Vein endothelial cell (primary cell): ENCODE data around the gene GSTM4. TPM values are rescaled to one million over a fixed set of nuclear protein-coding genes. Genes with fewer than 3 reads are reported as not detected.

Experiments used
- total RNA-seq: library from RNA; depleted of rRNA; stranded (reverse); fragments of >200 nt; gene quantifications from 2 replicates; pipeline ENCODE4 v1.2.3, GENCODE V29; 2012

The GSTM4 gene
- total RNA-seq: 2.1 and 3.3 TPM in 2 replicates

GRCh38 chr1:109655615-109656519 is at the start of gene GSTM4:
Gene GSTM4, plus strand, starts transcription at chr1:109656099. Its CDS starts 291 bp downstream, at chr1:109656390.

GRCh38 chr1:109619576-109620400 is 36.1 kb upstream of the GSTM4 start, which contains the start of the genes AMPD2 and GNAT2:
Gene AMPD2, plus strand, starts transcription at chr1:109619837. Its CDS starts 1,339 bp downstream, at chr1:109621176.
Gene GNAT2, minus strand, starts transcription at chr1:109619616. Its CDS starts 6,746 bp downstream, at chr1:109612870.

GRCh38 chr1:109667452-109668122 is 11.7 kb downstream of the GSTM4 start, which contains the start of gene GSTM2:
Gene GSTM2, plus strand, starts transcription at chr1:109668057. Its CDS starts 59 bp downstream, at chr1:109668116.

GRCh38 chr1:109687641-109688499 is 32.0 kb downstream of the GSTM4 start, which contains the start of gene GSTM1:
Gene GSTM1, plus strand, starts transcription at chr1:109687817. Its CDS starts 57 bp downstream, at chr1:109687874.

Other genes starting within 250 kb of the GSTM4 start
- gene PSMA5, start 229.7 kb upstream of the GSTM4 start, total RNA-seq: 53.9 and 82.5 TPM in 2 replicates
- under 0.01 TPM in 1 of 2 replicates, not detected in the other for gene SYPL2, start 189.6 kb upstream of the GSTM4 start, total RNA-seq
- 2.0 and 3.3 TPM in 2 replicates for gene ATXN7L2, start 172.2 kb upstream of the GSTM4 start, total RNA-seq
- 6.5 and 7.8 TPM in 2 replicates for gene CYB561D1, start 162.0 kb upstream of the GSTM4 start, total RNA-seq
- 0.38 and 0.65 TPM in 2 replicates for gene AMIGO1, start 146.4 kb upstream of the GSTM4 start, total RNA-seq
- 0.65 TPM in 1 of 2 replicates, not detected in the other for gene GPR61, start 116.2 kb upstream of the GSTM4 start, total RNA-seq
- 16.0 and 21.6 TPM in 2 replicates for gene GNAI3, start 107.5 kb upstream of the GSTM4 start, total RNA-seq
- gene GNAT2, start 36.5 kb upstream of the GSTM4 start, total RNA-seq: not detected in 2 replicates
- gene AMPD2, start 36.3 kb upstream of the GSTM4 start, total RNA-seq: 48.3 and 65.3 TPM in 2 replicates
- gene GSTM2, start 12.0 kb downstream of the GSTM4 start, total RNA-seq: 1.7 and 4.9 TPM in 2 replicates
- 20.6 TPM in 1 of 2 replicates, not detected in the other for gene GSTM1, start 31.7 kb downstream of the GSTM4 start, total RNA-seq
- under 0.01 and 0.10 TPM in 2 replicates for gene GSTM5, start 56.2 kb downstream of the GSTM4 start, total RNA-seq
- 54.7 and 54.9 TPM in 2 replicates for gene GSTM3, start 84.9 kb downstream of the GSTM4 start, total RNA-seq
- gene EPS8L3, start 107.8 kb downstream of the GSTM4 start, total RNA-seq: under 0.01 TPM in 1 of 2 replicates, not detected in the other